ENCODE measurements around the gene MDC1. TPM values are rescaled to one million over a fixed set of nuclear protein-coding genes. Genes with fewer than 3 reads are reported as not detected.

The MDC1 gene
- total RNA-seq, 4 donors from 2014 or later: 7.0 to 13.2 (median 10.4) TPM

DNA sequence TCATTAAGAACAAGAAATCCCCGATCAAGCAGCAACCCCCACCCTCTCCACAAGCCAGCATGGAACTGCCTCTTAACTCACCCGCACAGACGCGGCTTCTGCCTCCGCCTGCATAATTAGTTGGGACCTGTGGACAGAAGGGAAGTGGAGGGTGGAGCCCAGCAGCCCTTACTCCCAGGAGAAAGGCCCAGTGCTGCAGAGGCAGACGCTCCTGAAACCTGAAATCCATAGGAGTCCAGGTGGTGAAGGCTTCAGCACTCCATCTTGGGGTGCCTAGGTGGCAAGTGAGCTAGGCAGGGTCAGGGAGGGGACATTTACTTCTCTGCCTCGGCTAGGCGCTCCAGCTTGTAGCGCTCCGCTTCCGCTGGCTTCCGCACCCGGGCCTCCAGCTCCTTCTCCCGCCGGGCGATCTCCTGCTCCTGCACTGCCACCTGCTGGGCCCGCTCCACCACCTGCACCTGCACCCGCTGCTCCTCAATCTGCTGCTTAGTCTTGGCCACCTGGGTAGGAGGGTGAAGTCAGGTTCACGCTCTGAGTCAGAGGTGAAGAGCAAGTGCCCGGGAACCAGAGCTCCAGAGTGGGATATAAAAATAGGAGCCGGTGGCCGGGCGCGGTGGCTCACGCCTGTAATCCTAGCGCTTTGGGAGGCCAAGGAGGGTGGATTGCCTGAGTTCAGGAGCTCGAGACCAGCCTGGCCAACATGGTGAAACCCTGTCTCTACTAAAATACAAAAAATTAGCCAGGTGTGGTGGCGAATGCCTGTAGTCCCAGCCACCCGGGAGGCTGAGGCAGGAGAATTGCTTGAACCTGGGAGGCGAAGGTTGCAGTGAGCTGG, 13.7 kb upstream of the MDC1 start:
- TF ChIP-seq, protein P1, sequence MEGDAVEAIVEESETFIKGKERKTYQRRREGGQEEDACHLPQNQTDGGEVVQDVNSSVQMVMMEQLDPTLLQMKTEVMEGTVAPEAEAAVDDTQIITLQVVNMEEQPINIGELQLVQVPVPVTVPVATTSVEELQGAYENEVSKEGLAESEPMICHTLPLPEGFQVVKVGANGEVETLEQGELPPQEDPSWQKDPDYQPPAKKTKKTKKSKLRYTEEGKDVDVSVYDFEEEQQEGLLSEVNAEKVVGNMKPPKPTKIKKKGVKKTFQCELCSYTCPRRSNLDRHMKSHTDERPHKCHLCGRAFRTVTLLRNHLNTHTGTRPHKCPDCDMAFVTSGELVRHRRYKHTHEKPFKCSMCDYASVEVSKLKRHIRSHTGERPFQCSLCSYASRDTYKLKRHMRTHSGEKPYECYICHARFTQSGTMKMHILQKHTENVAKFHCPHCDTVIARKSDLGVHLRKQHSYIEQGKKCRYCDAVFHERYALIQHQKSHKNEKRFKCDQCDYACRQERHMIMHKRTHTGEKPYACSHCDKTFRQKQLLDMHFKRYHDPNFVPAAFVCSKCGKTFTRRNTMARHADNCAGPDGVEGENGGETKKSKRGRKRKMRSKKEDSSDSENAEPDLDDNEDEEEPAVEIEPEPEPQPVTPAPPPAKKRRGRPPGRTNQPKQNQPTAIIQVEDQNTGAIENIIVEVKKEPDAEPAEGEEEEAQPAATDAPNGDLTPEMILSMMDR (IDR thresholded peaks at IDR 0.05; ENCODE audit: low read depth): no peak

DNA sequence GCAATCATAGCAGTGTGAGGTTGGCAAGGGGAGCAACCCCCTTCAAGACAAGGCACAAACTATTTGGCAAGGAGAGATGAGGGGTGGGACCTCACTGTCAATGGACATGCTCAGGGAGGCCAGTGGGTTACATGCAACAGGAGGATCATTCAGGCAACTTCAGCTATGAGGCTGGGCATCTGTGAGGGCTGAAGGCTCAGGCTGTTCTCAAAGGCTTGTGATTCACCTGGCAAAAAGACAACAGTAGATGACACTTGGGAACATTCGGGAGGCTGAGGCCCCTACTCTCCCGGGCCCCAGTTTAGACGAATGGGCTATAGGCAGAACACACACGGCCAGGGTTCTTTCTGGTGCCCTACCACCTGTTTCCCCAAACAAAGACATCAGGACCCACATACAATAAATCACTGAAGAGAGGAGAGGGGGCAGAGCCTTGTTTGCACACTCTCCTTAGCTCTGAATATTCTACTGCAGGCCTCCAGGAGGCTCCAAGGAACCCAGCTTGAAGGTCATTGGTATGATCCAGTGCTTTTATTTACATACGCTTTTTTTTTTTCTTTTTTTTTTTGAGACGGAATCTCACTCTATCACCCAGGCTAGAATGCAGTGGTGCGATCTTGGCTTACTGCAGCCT, 11.0 kb upstream of the MDC1 start:
- TF ChIP-seq, protein P1 (IDR thresholded peaks at IDR 0.05; ENCODE audit: low read depth): no peak

DNA sequence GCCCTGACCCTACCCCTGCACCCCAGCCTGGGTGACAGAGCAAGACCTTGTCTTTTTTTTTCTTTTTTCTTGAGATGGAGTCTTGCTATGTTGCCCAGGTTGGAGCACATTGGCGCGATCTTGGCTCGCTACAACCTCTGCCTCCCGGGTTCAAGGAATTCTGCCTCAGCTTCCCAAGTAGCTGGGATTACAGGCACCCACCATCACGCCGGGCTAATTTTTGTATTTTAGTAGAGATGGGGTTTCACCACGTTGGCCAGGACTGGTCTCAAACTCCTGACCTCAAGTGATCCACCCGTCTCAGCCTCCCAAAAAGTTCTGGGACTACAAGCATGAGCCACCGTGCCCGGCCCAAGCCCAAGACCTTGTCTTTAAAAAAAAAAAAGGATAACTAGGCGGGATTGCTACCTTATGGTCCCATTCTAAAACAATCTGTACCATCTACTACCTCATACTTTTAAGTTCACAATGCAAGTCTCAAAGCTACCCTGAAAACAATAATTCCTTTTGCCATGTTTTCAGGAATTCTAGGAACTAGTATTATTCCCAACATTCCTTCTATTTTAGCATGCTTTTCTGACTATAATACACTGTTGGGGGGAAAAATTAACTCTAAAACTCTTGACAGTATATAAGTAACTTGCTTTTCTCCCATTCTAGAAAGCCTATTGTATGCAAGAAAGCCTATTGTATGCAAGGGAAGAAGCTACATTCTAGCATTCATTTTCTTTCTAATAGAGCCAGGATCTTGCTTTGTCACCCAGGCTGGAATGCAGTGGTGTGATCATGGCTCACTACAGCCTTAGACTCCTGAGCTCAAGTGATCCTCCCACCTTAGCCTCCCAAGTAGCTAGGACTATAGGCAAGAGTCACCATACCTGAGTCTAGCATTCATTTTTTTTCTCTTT, 9.7 kb upstream of the MDC1 start:
- TF ChIP-seq, protein P1 (IDR thresholded peaks at IDR 0.05; ENCODE audit: low read depth): no peak

DNA sequence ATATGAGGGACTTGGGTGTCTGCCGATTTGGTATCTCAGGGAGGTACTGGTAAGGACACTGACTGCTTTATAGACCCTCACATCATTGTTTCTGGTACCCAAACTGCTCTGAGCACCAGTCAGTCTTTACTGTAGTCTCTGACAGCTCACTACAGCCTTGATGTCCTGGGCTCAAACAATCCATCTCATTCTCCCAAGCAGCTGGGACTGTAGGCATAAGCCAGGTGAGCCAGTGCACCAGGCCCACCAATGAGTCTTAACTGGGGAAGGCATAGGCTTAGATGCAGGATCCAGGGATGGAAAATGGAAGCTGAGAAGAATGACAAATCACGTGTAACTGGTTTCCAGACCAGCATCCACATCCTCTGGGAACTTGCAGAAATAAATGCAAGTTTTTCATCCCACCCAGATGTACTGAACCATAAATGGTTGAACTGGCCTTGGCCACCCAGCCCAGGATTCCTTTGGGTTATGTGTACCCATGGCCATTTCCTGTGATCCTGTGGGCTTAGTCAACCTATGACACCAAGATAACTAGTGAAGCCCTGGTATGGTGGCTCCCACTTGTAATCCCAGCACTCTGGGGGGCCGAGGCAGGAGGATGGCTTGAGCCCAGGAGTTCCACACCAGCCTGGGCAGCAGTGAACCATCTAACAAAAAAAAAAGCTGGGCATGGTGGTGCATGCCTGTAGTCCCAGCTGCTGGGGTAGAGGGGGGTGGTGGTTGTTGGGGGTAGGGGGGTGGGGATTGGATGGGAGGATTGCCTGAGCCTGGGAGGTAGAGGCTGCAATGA, 8.8 kb upstream of the MDC1 start:
- TF ChIP-seq, protein P1 (IDR thresholded peaks at IDR 0.05; ENCODE audit: low read depth): no peak

DNA sequence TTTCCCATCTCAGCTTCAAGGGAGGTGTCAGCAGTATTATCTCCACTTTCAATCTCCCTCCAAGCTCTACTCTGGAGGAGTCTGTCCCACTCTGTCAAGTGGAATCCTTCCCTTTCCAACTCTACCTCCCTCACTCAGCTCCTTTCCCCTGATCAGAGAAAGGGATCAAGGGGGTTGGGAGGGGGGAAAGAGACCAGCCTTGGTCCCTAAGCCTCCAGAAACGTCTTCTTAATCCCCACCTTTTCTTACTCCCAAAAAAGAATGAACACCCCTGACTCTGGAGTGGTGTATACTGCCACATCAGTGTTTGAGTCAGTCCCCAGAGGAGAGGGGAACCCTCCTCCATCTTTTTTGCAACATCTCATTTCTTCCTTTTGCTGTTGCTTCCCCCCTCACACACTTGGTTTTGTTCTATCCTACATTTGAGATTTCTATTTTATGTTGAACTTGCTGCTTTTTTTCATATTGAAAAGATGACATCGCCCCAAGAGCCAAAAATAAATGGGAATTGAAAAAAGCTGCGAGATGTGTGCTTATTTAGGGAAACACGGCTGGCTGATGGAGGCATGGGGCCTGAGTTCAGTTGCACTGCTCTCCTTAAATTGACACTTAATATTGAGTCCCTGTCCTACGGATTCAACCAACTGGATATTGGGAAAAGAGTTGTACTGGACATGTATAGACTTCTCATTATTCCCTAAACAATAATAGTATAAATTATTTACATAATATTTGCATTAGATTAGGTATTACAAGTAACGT, 8.0 kb upstream of the MDC1 start:
- TF ChIP-seq, protein P1 (IDR thresholded peaks at IDR 0.05; ENCODE audit: low read depth): no peak

Data from subcutaneous adipose tissue (tissue), 4 donors.